ENCODE measurements around the gene ARHGEF40.

DNA sequence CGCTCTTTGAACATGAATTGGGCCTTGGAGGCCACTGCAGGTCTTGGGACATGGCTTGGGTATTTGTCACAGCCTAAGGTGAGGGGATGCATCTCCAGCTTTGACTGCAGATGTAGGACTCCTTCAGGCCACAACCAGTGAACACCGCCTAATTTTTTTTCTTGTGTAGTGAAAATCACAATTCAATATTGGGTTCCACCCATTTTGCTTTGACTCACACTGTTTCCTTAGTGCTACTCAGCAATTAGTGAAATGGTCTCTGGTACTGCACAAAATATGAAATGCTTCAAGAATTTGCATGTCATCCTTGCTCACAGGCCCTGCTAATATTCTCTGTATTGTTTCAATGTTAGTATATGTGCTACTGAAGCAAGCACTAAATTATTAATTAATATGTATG, 43.3 kb downstream of the ARHGEF40 start:
- TF ChIP-seq, protein P1, sequence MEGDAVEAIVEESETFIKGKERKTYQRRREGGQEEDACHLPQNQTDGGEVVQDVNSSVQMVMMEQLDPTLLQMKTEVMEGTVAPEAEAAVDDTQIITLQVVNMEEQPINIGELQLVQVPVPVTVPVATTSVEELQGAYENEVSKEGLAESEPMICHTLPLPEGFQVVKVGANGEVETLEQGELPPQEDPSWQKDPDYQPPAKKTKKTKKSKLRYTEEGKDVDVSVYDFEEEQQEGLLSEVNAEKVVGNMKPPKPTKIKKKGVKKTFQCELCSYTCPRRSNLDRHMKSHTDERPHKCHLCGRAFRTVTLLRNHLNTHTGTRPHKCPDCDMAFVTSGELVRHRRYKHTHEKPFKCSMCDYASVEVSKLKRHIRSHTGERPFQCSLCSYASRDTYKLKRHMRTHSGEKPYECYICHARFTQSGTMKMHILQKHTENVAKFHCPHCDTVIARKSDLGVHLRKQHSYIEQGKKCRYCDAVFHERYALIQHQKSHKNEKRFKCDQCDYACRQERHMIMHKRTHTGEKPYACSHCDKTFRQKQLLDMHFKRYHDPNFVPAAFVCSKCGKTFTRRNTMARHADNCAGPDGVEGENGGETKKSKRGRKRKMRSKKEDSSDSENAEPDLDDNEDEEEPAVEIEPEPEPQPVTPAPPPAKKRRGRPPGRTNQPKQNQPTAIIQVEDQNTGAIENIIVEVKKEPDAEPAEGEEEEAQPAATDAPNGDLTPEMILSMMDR (IDR thresholded peaks at IDR 0.05; ENCODE audit: insufficient read depth, low read length, poor library complexity, severe bottlenecking): no peak
- TF ChIP-seq EZH2phosphoT487 (conservative IDR thresholded peaks at IDR 0.05; ENCODE audit: low read length): no peak
